A549 (cell line): ENCODE data around the gene NUP62. TPM values are rescaled to one million over a fixed set of nuclear protein-coding genes. Genes with fewer than 3 reads are reported as not detected.

ENCODE experiments used
- ATAC-seq, 2 experiments: fragments of 200-7000 bp in 1 of 2; fragments of >200 bp in 1 of 2; cut with Nextera tagmentation in 1 of 2; cut with Tn5 transposase in 1 of 2; 3 replicates each; pipeline versions ENCODE4 v1.8.0 to v1.9.1; 2018 to 2020; ENCODE audit warnings: mild to moderate bottlenecking in 1 of 2, moderate library complexity in 1 of 2
- CTCF ChIA-PET: fragments of 300-600 bp; sonication (Branson Sonifier 250); formaldehyde crosslinking; extraction: SDS; loops from one replicate; lab custom pipeline; 2021; ENCODE audit warnings: antibody characterized with exemption, inconsistent platforms; lab: Yijun Ruan, JAX
- POLR2A ChIA-PET: fragments of 350-600 bp; formaldehyde crosslinking; extraction: SDS; loops from one replicate; lab custom pipeline; 2021; ENCODE audit warnings: antibody characterized with exemption, inconsistent platforms; lab: Yijun Ruan, JAX
- DNase-seq, 2 experiments: peaks; one replicate each; pipeline versions ENCODE4 v3.0.0 to v3.0.0-alpha.2; 2011 to 2016; ENCODE audit warnings: low read depth in 1 of 2, low spot score in 1 of 2
- FAIRE-seq: peaks from 2 replicates; lab custom pipeline; 2011; peaks lifted over from hg19 to GRCh38; lab: Jason Lieb, UNC
- H3K27ac ChIP-seq, 2 experiments: fragments of >200 bp; sonication (Bioruptor Twin); formaldehyde crosslinking; 3 replicates each; pipeline ENCODE4 v1.5.1; 2016 to 2017
- H3K4me1 ChIP-seq: fragments of >200 bp; sonication (Bioruptor Twin); formaldehyde crosslinking; 3 replicates; pipeline ENCODE4 v1.6.1; 2016
- H3K4me2 ChIP-seq: fragments of >200 bp; sonication (Bioruptor Twin); formaldehyde crosslinking; 3 replicates; pipeline ENCODE4 v1.6.1; 2016
- H3K4me3 ChIP-seq: fragments of >200 bp; sonication (Bioruptor Twin); formaldehyde crosslinking; 3 replicates; pipeline ENCODE4 v1.5.1; 2016
- H3K9me3 ChIP-seq: fragments of >200 bp; sonication (Bioruptor Twin); formaldehyde crosslinking; 3 replicates; pipeline ENCODE4 v1.6.1; 2016
- BHLHE40 ChIP-seq: IDR thresholded peaks from 2 replicates; pipeline ENCODE4 v1.6.1; 2012; ENCODE audit warnings: low read depth, low read length, inconsistent platforms
- CHD2 ChIP-seq: fragments of 150-350 bp; IDR thresholded peaks from 2 replicates; pipeline ENCODE4 v1.6.1; 2014; ENCODE audit warnings: low read length; ENCODE audit not compliant: partially characterized antibody
- CHD4 ChIP-seq: fragments of 200-600 bp; sonication (generic); IDR thresholded peaks from 2 replicates; pipeline ENCODE4 v1.6.1; 2016; ENCODE audit warnings: antibody characterized with exemption, mild to moderate bottlenecking, borderline replicate concordance
- ESRRA ChIP-seq: fragments of 150-350 bp; IDR thresholded peaks from 2 replicates; pipeline ENCODE4 v1.6.1; 2014; ENCODE audit warnings: mild to moderate bottlenecking, low read length, borderline replicate concordance
- FOSB ChIP-seq: fragments of 250-450 bp; sonication (Bioruptor Pico); IDR thresholded peaks from 2 replicates; pipeline ENCODE4 v1.5.0; 2020; ENCODE audit warnings: mild to moderate bottlenecking, moderate library complexity
- FOSL2 ChIP-seq, 2 experiments: fragments of 450-650 bp in 1 of 2; fragments of >200 bp in 1 of 2; sonication (Bioruptor Twin) in 1 of 2; formaldehyde crosslinking; IDR thresholded peaks; 2 replicates each; pipeline versions ENCODE4 v1.5.0 to v1.6.1; 2016 to 2020; ENCODE audit warnings: mild to moderate bottlenecking in 1 of 2, moderate library complexity in 1 of 2
- HEYL ChIP-seq: fragments of 250-450 bp; sonication (Bioruptor Pico); IDR thresholded peaks from 2 replicates; pipeline ENCODE4 v1.8.0; 2021; ENCODE audit warnings: mild to moderate bottlenecking, moderate library complexity
- HOXB13 ChIP-seq: fragments of 250-450 bp; sonication (Bioruptor Pico); IDR thresholded peaks from 2 replicates; pipeline ENCODE4 v1.5.0; 2020; ENCODE audit warnings: low read depth, mild to moderate bottlenecking, moderate library complexity
- JUNB ChIP-seq: fragments of >200 bp; sonication (Bioruptor Twin); formaldehyde crosslinking; IDR thresholded peaks from 2 replicates; pipeline ENCODE4 v1.6.1; 2016
- MAFK ChIP-seq: fragments of 450-650 bp; IDR thresholded peaks from 2 replicates; pipeline ENCODE4 v1.6.1; 2014; ENCODE audit not compliant: partially characterized antibody
- MAX ChIP-seq: IDR thresholded peaks from 2 replicates; pipeline ENCODE4 v1.6.1; 2012
- MAZ ChIP-seq: fragments of 150-350 bp; IDR thresholded peaks from 2 replicates; pipeline ENCODE4 v1.6.1; 2014; ENCODE audit warnings: antibody characterized with exemption, low read depth, low read length, borderline replicate concordance
- MYC ChIP-seq: IDR thresholded peaks from 2 replicates; pipeline ENCODE4 v1.6.1; 2012; ENCODE audit warnings: mild to moderate bottlenecking, inconsistent platforms, low read length, improper control_type of control experiment, borderline replicate concordance
- NFE2L2 ChIP-seq: fragments of 150-350 bp; conservative IDR thresholded peaks from 2 replicates; pipeline ENCODE4 v1.6.1; 2014; ENCODE audit warnings: low read length
- NPAS2 ChIP-seq: fragments of 250-450 bp; sonication (Bioruptor Pico); IDR thresholded peaks from 2 replicates; pipeline ENCODE4 v1.8.0; 2022; ENCODE audit warnings: mild to moderate bottlenecking, moderate library complexity, borderline replicate concordance
- NR3C1 ChIP-seq: fragments of >200 bp; sonication (Bioruptor Twin); formaldehyde crosslinking; IDR thresholded peaks from 3 replicates; pipeline ENCODE4 v1.6.1; 2017
- POLR2A ChIP-seq: IDR thresholded peaks from 2 replicates; pipeline ENCODE4 v1.6.1; 2012; ENCODE audit warnings: mild to moderate bottlenecking, low read length
- POLR2AphosphoS2 ChIP-seq: conservative IDR thresholded peaks from 2 replicates; pipeline ENCODE4 v1.6.1; 2012; ENCODE audit warnings: low read length, improper control_type of control experiment, inconsistent platforms
- RCOR1 ChIP-seq: fragments of 150-350 bp; IDR thresholded peaks from 2 replicates; pipeline ENCODE4 v1.6.1; 2014; ENCODE audit warnings: antibody characterized with exemption, low read length, low read depth
- REST ChIP-seq: fragments of 200-600 bp; sonication (generic); IDR thresholded peaks from 2 replicates; pipeline ENCODE4 v1.6.1; 2016; ENCODE audit warnings: antibody characterized with exemption, mild to moderate bottlenecking, moderate library complexity
- SREBF2 ChIP-seq: fragments of 450-650 bp; IDR thresholded peaks from 2 replicates; pipeline ENCODE4 v1.6.1; 2014; ENCODE audit warnings: mild to moderate bottlenecking, moderate library complexity
- TP53 ChIP-seq: fragments of 250-450 bp; sonication (Bioruptor Pico); IDR thresholded peaks from 2 replicates; pipeline ENCODE4 v1.5.0; 2021; ENCODE audit warnings: mild to moderate bottlenecking, moderate library complexity
- USF2 ChIP-seq: fragments of 450-650 bp; IDR thresholded peaks from 2 replicates; pipeline ENCODE4 v1.6.1; 2014; ENCODE audit warnings: antibody characterized with exemption
- ZC3H11A ChIP-seq: fragments of 450-650 bp; IDR thresholded peaks from 2 replicates; pipeline ENCODE4 v1.6.1; 2014; ENCODE audit warnings: antibody characterized with exemption, mild to moderate bottlenecking
- ZSCAN20 ChIP-seq: fragments of 250-450 bp; sonication (Bioruptor Pico); IDR thresholded peaks from 2 replicates; pipeline ENCODE4 v1.8.0; 2022; ENCODE audit warnings: mild to moderate bottlenecking, moderate library complexity
- WGBS: methylation state at CpG from one replicate; pipeline ENCODE4 v1.1.6; 2017; ENCODE audit errors: missing lambda C conversion rate; 5-methylcytosine and 5-hydroxymethylcytosine counted together
- polyA plus RNA-seq, 4 experiments: library from polyadenylated mRNA; depleted of rRNA in 3 of 4; stranded (reverse); fragments of >200 nt; fragmentation: RNase III in 1 of 4; extraction: RNeasy Plus Mini Kit Qiagen cat#74134 plus additional on column Dnase treatment in 1 of 4; gene quantifications; 2 replicates in 3 of 4; 3 replicates in 1 of 4; pipeline ENCODE4 v1.2.3, GENCODE V29; 2011 to 2017
- TF ChIP-seq, protein P1 (sequence below): fragments of >200 bp; sonication (Bioruptor Twin); formaldehyde crosslinking; IDR thresholded peaks from 3 replicates; pipeline ENCODE4 v1.5.1; 2016
- TF ChIP-seq, protein P2 (sequence below): fragments of 250-450 bp; sonication (Bioruptor Pico); IDR thresholded peaks from 2 replicates; pipeline ENCODE4 v1.5.0; 2020; ENCODE audit warnings: low read depth, mild to moderate bottlenecking, moderate library complexity
- TF ChIP-seq, protein P3 (sequence below): IDR thresholded peaks from 2 replicates; pipeline ENCODE4 v1.6.1; 2012; ENCODE audit warnings: low read depth, borderline replicate concordance

The NUP62 gene
- polyA plus RNA-seq, 2 of the 4 experiments (the other 2 are of a cell fraction), result 21.4 to 83.9 TPM

DNA sequence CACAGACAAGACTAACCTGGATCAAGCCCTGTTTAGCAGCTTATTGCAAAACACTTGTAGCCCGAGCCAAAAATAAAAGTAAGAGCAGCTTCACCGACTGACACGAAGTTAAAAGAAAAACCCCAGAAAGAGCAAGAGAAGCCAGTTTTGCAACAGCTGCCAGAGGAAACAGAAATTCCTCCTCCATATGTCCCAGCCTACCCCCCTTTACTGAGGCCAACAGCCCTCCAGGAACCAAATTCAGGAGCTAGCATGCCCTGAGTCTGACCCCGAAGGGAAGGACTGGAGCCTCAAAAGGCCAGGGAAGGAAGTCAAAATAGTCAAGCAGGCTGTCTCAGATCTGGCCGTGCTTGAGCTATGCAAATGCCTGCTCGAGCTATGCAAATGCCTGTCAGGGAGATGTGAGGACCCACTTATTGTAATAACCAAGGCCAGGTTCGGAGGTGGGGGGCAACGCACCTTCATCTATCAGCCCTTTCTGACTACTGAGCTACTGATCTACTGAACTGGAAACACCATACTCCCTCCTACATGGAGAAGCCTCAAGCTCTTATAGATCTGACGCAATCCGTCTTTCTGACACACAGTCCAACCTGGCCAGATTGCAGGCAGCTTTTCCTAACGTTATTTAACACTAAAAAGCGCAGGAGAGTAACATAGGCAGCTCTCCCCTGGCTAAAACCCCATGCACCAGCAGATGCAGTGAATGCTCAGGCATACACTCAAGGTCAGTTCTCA, 25.0 kb upstream of the NUP62 start:
- FAIRE-seq, result no peak
- H3K4me3 ChIP-seq, result no peak overlapping the region
- H3K4me1 ChIP-seq, result no peaks in the 10 kb centered on the region
- DNase-seq, result no peak
- 43% methylated on average over 12 of the region's 12 CpGs for WGBS
- no peaks in the 10 kb centered on the region for H3K9me3 ChIP-seq
- TF ChIP-seq CHD2 (no peak), MAZ (no peak), FOSL2 (IDR thresholded peaks at IDR 0.05) (no peak), FOSL2 (CRISPR knock-in tag; IDR thresholded peaks at IDR 0.05) (no peak), TP53 (CRISPR knock-in tag) (no peak), BHLHE40 (no peak), MAX (no peak), NR3C1 (no peak), NFE2L2 (no peak), ZSCAN20 (no peak), NPAS2 (CRISPR knock-in tag) (no peak), HEYL (CRISPR knock-in tag) (no peak), POLR2A (no peak), POLR2AphosphoS2 (no peak), ZC3H11A (no peak), CHD4 (no peak)
- TF ChIP-seq, protein P1, sequence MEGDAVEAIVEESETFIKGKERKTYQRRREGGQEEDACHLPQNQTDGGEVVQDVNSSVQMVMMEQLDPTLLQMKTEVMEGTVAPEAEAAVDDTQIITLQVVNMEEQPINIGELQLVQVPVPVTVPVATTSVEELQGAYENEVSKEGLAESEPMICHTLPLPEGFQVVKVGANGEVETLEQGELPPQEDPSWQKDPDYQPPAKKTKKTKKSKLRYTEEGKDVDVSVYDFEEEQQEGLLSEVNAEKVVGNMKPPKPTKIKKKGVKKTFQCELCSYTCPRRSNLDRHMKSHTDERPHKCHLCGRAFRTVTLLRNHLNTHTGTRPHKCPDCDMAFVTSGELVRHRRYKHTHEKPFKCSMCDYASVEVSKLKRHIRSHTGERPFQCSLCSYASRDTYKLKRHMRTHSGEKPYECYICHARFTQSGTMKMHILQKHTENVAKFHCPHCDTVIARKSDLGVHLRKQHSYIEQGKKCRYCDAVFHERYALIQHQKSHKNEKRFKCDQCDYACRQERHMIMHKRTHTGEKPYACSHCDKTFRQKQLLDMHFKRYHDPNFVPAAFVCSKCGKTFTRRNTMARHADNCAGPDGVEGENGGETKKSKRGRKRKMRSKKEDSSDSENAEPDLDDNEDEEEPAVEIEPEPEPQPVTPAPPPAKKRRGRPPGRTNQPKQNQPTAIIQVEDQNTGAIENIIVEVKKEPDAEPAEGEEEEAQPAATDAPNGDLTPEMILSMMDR, result no peak
- TF ChIP-seq, protein P2, sequence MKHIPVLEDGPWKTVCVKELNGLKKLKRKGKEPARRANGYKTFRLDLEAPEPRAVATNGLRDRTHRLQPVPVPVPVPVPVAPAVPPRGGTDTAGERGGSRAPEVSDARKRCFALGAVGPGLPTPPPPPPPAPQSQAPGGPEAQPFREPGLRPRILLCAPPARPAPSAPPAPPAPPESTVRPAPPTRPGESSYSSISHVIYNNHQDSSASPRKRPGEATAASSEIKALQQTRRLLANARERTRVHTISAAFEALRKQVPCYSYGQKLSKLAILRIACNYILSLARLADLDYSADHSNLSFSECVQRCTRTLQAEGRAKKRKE (CRISPR knock-in tag), result no peak
- TF ChIP-seq, protein P3, sequence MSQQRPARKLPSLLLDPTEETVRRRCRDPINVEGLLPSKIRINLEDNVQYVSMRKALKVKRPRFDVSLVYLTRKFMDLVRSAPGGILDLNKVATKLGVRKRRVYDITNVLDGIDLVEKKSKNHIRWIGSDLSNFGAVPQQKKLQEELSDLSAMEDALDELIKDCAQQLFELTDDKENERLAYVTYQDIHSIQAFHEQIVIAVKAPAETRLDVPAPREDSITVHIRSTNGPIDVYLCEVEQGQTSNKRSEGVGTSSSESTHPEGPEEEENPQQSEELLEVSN, result no peak
- TF ChIP-seq, all 56 proteins: peak for 0
- no peak for ATAC-seq
- POLR2A ChIA-PET, result interaction anchor here (2.5 kb wide), 1 partner anchor 24 kb away, joined by 9 read pairs; the partner anchor contains the start of gene NUP62
- CTCF ChIA-PET, result interaction anchor here (0.6 to 10.7 kb wide), 10 partner anchors 11 to 273 kb away, joined by 3 to 121 read pairs (median 4); no protein-coding TSS in a partner anchor
- H3K4me2 ChIP-seq, result no peak overlapping the region
- no peak overlapping the region for H3K27ac ChIP-seq

- H3K9me3 ChIP-seq, result no peaks in the 10 kb centered on the region
- no peak overlapping the region for H3K4me2 ChIP-seq
- no peak for DNase-seq
- ATAC-seq, result no peak
- ChIA-PET POLR2A (interaction anchor here (2.5 kb wide), 1 partner anchor 24 kb away, joined by 9 read pairs; the partner anchor contains the start of gene NUP62), CTCF (interaction anchor here (0.9 to 10.7 kb wide), 7 partner anchors 13 to 183 kb away, joined by 3 to 121 read pairs (median 4); no protein-coding TSS in a partner anchor)
- no peak overlapping the region for H3K27ac ChIP-seq
- 77% methylated on average over 7 of the region's 7 CpGs for WGBS
- FAIRE-seq, result no peak
- no peak overlapping the region for H3K4me3 ChIP-seq
- H3K4me1 ChIP-seq, result no peaks in the 10 kb centered on the region
- no peak for TF ChIP-seq RCOR1
- TF ChIP-seq MAFK, result no peak
- TF ChIP-seq REST, result no peak
- no peak for TF ChIP-seq USF2
- no peak for TF ChIP-seq MAX
- no peak for TF ChIP-seq ESRRA
- TF ChIP-seq NR3C1, result no peak
- no peak for TF ChIP-seq MYC
- no peak for TF ChIP-seq ZC3H11A
- no peak for TF ChIP-seq SREBF2
- no peak for TF ChIP-seq MAZ
- TF ChIP-seq JUNB, result no peak
- no peak for TF ChIP-seq HOXB13
- TF ChIP-seq FOSB (CRISPR knock-in tag), result no peak
Measured at GRCh38 chr19:49953416-49953815, 24.1 kb upstream of the NUP62 start.
